Dermis blood vessel endothelial cell (primary cell): ENCODE results near the gene RAD51B. TPM values are rescaled to one million over a fixed set of nuclear protein-coding genes. Genes with fewer than 3 reads are reported as not detected.
A peak's percentile ranks its signal among the peaks of the same experiment; 100 is the strongest.

Source experiments
- DNase-seq: peaks from one replicate; pipeline ENCODE4 v3.0.0; 2010
- total RNA-seq: library from RNA; depleted of rRNA; stranded (reverse); fragments of >200 nt; gene quantifications from 2 replicates; pipeline ENCODE4 v1.2.3, GENCODE V29; 2014

The RAD51B gene
- total RNA-seq, 1 donor from 2014 or later, result 22.8 TPM

DNA sequence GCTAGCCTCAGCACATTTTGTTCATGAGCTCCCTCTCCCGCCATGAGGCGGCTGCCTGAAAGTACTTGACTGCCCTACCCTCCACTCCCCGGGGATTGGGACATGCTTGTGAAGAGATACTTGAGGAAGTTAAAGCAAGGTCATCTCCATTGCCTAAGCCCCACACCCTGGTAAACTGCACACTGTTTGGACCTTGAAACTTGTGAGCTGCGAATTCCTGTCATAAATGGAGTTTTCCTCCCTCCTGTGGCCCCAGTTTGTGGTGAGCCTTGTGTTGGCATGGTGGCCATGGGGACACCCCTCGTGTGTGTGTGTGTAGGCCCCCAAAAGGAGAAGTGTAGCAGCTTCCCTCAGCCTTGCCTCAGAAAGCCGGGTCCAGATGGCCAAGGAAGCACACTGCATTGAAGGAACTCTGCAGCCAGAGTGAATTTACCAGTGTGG, 577.8 kb downstream of the RAD51B start:
- no peak for DNase-seq

DNA sequence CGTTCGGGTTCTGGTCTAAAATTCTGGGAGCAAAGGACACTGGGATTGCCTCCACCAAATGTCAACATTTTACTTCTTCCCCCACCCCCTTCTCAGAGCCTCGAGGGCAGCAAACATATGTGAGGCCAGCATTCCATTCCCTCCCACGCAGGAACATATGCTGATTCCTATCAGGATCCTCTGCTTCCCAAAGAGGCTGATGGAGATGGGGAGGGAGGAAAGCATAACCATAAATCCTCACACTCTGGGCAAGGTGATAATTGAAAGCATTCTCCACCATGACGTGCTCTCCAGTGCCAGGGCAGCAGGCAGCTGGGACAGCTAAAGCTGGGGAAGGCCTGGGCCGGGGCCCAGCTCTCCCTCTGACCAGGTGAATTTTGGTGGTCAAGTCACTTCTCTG, 578.2 kb downstream of the RAD51B start:
- peak; percentile 71 for DNase-seq

DNA sequence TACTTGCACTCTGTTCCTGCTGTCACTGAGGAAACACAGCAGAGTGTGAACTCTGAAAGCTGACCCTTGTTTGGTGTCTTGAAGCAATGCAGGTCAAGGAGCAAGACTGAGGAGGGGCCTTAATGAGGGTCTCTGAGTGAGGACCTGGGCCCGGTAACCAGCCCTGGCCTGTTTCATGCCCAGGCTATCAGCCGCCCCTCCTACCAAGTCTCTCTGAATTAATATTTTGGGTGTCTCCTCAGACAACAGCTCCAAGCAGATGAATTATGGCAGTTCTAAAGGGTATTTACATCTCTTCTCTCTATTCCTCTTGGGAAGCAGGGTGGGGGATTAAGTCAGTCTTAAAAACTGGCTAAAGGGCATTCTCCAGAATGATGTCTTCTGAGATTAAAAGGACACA, 578.8 kb downstream of the RAD51B start:
- DNase-seq, result no peak

GRCh38 chr14:68399971-68400370, 580.4 kb downstream of the RAD51B start:
- DNase-seq, result no peak

GRCh38 chr14:68401317-68401716, 581.7 kb downstream of the RAD51B start:
- DNase-seq, result no peak

- no peak for DNase-seq
These were observed 582.3 kb downstream of the RAD51B start for GRCh38 chr14:68401855-68402254.

DNA sequence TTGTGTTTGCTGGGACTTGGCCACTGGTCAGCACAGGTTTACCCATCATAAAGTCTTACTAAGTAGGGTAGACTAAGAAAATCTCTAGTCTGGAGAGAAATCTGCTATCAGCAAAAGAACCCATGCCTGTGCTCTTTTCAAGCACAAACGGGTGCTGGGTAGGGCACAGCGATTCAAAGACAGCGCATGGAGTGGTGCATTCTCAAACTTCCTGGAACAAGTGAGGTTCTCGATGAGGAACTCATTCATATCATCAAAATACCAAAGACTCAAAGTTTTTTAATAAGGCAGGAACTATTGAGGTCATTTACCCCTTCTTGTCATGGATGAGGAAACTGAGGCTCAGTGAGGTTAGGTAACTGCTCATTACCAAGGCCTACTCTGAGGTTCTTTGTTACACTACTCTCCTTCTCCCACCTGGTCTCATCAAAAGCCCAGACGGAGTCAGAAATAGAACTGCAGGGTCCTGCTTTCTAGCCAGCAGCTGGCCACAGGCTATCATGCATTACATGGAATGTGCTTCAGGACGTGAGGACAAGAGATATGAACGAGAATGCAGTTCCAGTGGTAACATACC, 583.0 kb downstream of the RAD51B start:
- DNase-seq, result no peak

- DNase-seq, result peak; percentile 64
These were observed 583.9 kb downstream of the RAD51B start for GRCh38 chr14:68403191-68404145.

DNA sequence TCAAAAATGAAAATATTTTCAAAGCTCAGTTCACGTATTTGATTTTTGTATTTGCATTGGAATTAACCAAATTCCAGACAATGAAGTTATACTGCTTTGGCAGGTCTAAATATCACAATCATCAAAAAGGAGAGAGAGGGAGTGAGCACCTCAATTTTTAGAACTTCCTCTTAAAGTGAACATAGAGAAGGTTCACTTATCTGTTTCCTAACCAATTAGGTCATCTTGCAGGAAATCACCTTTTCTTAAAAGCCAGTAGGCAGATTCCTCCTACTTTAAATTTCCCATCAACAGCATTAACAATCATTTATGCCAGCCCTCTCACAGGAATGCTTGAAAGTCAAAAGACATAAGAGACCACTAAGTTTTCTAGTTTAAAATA, 584.6 kb downstream of the RAD51B start:
- DNase-seq, result no peak

DNA sequence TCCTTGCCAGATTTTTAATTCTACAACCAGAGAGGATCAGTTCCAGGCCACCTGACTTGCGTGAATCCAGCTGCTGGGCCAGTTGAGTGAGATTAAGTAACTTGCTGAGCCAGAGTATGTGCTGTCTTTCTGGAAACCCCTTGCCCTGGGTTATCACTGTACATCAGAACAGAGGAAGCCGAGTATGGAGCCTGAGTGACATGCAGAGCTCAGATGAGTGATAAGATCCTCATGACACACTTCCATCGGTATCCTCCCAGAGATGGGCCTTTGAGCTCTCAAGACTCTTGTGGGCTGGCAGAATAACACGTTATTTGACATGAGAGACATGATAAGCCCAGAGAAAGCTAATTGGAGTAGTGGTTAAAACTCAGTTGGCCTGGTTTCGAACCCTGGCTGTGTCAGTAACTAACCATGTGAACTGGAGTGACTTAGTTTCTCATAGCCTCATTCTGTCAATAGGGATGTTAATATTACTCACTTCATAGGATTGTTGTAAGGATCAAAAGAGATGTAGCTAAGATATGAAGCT, 585.1 kb downstream of the RAD51B start:
- DNase-seq, result no peak

DNA sequence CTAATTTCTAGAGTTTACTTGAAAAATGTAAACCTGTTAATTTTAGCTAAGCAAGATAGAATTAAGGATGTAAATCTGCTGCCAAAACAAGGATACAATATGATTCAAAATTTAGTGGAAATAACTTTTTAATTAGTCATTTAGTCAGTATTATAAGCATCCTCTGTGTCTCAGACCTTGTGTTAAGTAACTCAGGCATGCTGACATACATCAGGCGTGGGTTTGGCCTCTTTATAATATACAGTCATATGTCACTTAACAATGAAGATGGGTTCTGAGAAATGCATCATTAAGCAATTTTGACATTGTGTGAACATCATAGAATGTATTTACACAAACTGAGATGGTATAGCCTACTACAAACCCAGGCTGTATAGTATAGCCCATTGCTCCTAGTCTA, 586.4 kb downstream of the RAD51B start:
- DNase-seq, result no peak

DNA sequence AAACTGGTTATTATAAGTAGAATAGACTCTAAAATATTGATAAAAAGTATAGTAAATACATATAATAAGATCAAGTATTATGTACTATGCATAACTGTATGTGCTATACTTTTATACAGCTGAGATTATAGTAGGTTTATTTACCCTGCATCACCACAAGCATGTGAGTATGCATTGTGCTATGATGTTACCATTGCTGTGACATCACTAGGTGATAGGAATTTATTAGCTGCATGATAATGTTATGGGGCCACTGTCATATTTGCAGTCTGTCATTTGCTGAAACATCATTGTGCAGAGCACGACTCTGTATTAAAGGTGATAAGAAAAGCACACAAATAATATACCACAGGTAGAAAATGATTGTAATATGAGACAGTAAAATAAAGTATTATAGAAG, 587.7 kb downstream of the RAD51B start:
- DNase-seq, result no peak

GRCh38 chr14:68407825-68408224, 588.2 kb downstream of the RAD51B start:
- no peak for DNase-seq

DNA sequence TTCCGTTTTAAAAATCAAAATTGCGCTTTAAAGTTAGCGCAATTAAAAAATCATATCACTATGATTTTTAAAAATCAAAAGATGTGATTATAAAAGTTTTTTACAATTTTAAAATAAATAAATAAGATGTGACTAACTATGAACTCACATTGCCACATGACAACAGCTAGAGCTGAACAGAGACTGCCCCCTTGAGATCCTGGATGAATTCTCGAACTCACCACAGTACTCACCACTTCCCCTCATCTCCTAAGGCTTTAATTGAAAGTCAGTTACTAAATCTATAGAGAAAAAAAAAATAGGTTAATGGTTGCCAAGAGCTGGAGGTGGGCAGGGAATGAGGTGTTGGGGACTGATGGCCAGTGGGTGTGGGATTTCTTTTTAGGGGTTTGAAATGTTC, 589.1 kb downstream of the RAD51B start:
- DNase-seq, result no peak

DNA sequence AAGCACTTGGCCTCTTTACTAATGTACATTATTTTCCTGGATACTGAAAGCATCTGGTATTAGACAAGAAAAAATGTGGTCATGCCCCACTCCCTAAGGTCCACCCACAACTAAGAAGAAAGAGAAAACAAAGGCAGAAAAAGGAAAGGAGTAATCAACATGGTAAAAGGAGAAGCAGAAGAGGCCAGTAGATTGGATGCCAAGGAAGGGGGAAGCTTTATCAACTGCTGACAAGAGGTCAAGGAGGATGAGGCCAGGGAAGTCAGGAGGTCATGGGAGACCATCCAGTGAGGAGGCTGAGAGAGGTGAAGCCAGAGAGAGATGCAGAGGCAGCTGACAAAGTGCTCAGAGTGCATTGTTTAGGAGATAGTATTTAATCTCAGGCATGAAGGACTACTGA, 589.8 kb downstream of the RAD51B start:
- no peak for DNase-seq

GRCh38 chr14:68412505-68413465, 593.2 kb downstream of the RAD51B start:
- DNase-seq, result no peak

DNA sequence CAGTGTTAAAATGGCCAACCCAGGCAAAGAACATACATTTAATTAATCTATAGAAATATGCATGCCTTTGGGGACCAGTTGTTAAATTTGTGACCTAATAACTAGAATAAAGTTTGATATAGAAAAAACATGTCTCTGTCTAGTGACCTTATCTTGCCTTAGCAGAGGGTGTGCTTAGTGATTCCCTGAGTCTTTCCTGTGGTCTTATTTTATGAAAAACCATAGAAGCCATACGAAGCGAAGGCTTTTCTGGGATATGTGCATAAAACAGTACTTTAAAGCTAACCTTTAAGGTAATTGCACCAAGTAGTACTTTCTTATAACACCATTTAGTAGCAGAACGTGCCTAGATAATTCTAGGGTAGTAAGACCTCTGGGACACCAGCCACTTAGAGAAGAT, 593.9 kb downstream of the RAD51B start:
- no peak for DNase-seq

DNA sequence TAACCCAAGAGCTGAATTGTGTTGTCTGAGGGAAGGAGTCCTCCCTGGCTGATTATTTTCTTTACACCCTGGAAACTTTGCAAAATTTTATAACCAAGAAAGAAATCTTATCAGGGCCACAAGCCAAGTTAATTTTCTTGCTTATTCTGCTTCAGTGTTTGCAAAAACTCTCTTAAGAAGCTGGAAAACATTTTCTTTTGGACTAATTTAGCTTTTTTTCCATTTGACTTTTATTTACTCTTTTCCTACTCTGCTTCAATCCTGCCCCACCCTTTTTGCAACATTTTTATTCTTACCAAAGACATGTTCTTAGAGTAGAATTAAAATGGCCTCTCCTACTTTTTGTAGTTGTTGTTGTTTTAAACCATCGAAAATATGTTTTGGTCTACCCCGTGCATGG, 594.5 kb downstream of the RAD51B start:
- no peak for DNase-seq

DNA sequence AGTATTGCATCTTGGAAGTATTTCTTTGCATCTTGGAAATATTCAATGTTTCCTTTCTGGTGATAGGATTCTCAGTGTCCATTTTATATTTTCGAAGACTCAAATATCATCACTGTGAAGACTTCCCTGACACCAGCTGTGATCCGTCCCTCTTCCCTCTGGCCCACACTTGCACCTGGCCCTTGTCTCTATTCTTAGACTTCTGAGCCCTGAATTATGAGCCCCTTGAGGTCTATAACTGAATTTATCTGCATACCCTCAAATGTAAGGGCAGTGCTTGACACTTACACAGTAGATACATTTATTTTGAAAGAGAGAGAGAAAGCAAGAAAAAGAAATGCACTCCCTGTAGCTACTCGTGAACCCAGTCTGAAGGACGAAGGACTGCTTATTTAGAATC, 596.6 kb downstream of the RAD51B start:
- no peak for DNase-seq

DNA sequence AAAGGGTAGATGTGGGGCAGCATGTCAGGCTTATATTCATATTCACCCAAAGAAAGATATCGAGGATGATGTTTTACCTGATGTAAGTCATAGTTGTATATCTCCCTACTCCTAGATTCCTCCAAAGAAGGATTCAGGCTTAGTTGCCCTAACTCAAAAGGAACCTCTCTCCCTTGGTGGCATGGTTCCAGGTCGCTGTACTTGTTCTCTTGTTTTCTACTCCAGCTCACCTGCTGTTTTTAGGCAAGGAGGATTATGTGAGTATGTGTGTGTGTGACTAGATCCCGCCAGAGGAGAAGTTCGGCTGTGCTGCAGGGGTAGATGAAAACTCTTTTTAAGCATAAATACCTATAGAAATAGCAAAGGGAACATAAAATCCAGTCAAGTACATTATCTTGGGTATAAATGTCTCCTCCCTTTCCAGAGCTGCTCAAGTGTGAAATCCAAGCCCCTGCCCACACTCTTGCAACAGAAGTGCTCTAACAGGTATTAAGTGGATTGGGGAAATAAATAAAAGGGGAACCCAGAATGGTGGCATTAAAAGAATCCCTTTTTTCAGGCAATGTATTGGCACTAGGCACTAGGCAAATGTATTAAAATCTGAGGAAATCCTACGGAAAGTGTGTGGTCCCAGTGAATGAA, 597.6 kb downstream of the RAD51B start:
- no peak for DNase-seq

DNA sequence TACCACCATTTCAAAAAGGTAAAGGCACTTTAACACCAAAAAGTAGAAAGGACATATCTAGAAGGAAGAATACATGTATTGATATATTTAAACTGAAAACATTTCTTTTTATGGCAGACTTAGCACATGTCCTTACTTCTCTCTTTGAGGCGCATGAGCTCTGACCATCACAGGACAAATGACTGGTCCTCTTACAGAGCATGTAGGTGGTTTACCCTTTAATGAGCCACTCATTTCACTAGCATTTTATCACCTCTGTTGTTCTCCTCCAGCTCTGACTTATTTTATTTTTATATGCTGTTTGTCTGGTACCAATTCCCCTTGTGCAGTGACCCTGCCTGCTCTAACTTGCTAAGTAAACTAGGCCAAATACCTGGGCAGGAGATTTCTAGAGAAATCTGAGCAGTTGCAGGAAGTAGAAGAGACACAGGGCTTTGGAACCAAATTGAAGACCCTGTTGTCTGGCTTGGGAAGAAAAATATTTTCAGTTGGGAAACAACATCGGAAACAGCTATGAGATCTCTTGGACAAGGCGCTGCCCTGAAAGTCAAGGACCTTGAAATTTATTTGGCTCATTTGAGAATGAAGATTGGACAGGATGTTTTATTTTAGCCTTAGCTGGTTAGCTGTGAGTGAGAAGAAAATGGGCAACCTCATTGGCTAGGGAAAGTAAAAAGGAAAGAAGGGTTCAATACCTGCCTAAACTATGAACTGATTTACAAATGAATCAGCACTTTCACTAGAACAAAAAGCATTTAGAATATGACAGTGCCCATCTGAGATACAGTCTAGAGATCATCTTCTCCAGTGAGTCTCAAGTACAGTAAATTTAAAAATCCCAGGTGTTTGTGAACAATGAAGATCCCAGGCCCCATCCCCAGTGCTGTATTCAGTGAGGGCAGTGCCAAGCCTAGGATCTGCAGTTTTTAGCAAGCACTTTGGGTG, 598.9 kb downstream of the RAD51B start:
- no peak for DNase-seq
